NCI-H1417 treated with DMSO at 0.1 percent for 48 hours (cell line): ENCODE results near the gene HASPIN.

Experiments
- DNase-seq: peaks from one replicate; lab custom pipeline; 2025; lab: John Stamatoyannopoulos, UW

The HASPIN gene

DNA sequence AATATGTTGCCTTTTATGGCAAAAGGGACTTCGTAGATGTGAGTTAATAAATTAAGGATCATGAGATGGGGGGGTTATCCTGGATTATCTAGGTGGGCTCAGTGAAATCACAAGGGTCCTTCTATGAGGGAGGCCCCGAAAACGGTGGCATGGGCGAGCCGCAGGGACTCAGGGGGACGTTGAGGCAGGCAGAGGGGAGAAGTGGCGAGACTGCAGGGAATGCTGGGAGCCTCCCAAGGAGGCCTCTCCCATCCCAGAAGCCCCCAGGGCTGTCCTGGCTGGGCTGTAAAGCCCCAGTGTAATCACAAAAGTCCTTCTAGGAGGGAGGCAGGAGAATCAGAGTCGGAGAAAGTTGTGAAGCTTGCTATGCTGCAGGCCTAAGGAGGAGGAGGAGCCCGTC, 42.3 kb downstream of the HASPIN start:
- no peak for DNase-seq

DNA sequence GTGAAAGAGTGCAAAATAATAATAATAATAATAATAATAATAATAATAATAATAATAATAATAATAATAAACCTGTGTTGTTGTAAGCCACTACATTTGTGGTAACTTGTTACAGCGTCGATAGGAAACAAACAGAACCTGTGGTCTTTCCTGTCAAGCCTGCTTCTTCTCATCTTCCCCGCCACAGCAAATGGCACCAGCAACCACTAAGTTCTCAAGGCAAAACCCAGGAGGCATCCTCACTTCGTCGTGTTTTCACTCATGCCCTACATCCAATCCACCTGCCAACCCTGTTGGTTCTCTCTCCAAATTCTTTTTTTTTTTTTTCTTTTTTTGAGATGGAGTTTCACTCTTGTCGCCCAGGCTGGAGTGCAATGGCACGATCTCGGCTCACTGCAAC, 43.1 kb downstream of the HASPIN start:
- DNase-seq, result no peak

DNA sequence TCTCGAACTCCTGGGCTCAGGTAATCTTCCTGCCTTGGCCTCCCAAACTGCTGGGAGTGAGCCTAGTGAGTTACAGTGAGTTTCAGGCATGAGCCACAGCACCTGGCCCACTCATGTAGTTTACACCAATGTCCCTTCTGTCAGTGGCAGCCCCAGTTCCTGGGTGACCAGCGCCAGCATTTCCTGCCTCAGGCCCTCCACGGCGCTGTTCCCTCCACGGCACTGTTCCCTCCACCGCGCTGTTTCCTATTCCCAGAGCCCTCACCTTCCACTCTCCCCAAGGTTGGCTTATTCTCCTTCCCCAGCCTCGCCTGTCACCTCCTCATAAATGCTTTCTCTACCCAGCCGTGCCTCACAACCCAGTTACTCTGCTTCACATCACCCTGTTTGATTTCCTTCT, 44.6 kb downstream of the HASPIN start:
- DNase-seq, result no peak

DNA sequence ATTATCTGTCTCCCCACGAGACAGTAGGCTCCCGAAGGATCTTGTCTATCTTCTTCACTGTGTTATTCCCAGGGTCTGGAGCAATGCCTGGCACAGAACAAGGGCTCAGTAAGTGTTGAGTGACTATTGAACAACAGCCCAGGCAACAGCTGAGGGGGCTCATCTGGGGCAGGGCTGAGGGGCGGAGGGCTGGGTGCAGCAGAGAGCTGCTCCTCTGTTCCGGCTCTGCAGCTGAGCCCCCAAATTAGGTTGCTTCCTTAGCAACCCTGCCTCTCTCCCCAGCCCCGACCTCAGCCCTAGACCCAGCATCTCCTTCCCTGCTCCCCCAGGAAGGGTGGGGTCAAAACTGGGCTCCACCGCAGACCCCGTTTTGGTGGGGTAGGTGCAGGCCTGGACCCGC, 45.1 kb downstream of the HASPIN start:
- no peak for DNase-seq

DNA sequence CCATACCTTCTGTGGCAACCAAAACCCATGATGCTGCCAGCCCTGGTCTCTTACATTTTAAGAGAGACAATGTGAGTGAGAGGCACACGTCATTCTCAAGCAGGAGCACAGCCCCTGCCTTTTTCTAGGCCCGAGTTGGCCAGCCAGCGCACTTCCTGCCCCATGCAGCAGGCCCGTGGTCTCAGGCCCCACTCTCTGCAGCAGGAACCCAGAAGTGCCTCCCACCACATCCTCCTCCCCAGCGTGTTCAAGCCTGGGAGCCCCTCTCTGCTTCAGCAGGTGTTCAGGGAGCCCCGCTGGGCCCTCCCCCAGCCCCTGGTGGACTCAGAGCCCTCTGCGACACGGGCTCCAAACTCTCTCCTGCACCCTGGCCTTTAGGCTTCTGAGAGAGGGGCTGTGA, 46.8 kb downstream of the HASPIN start:
- no peak for DNase-seq

DNA sequence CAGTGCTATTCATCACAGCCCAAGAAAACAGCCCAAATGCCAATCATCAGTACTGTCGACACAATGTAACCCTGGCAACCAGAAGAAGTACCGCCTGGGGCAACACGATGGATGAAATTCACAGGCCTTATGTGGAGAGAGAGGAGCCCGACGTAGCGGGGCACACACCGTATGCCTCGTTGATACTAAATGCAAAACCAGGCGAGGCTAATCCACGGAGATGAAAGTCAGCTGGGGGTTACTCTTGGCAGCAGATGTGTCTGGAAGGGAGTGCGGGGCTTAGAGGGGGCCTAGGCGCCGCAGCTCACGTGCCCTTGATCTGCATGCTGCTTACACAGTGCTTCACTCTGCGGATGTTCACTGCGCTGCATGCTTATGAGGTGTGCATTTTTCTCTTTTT, 47.4 kb downstream of the HASPIN start:
- no peak for DNase-seq

DNA sequence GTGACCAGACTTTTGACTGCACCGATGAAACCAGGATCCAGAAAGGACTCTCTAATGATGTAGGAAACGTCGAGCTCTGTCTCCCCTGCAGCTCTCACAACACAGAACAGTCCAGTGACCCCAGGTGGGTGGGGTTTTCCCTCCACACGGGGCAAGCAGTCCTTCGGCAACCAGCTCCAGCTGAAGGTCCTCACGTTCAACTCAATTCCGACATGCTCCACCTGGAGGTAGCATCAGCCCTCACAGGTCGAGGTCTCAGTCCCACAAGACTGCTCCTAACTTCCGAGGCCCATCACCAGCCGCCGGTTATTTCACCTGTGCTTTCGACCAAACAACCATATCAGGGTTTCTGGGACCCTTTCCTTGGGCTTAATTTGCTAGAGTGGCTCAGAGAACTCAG, 49.1 kb downstream of the HASPIN start:
- no peak for DNase-seq

DNA sequence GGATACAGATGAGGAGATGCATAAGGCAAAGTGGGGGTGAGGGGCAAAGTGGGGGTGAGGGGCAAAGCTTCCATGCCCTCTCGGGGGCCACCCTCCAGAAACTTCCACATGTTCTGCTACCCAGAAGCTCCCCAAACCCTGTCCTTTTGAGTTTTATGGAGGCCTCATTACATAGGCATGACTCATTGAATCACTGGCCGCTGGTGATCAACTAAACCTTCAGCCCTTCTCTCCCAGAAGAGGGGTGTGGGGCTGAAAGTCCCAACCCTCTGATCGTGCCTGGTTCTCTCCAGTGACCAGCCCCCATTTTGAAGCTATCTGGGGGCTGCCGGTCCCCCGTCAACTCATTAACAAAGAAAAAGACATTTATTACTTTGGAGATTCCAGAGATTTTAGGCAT, 49.8 kb downstream of the HASPIN start:
- no peak for DNase-seq

DNA sequence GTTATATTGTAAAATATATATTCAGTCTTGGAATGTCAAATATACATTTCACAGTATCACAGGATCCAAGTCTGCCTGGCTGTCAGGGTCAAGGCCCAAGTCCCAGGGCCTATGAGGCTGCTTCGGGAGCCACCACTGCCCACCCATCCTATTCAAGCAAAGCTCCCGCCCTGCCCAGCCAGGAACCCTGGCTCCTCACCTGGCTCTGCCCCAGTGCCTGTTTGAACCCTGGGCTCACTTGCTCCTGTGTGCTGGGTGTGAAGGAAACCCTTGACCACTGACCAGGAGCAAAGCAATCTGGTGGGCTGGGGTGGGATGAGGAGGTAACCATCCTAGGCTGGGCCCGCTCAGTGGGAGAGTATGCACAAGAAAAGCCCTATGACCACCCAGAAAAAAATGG, 50.3 kb downstream of the HASPIN start:
- no peak for DNase-seq
